HepG2 (cell line): ENCODE results near the gene CALCA. TPM values are rescaled to one million over a fixed set of nuclear protein-coding genes. Genes with fewer than 3 reads are reported as not detected.

ENCODE experiments used
- ATAC-seq: fragments of 200-7000 bp; cut with Tn5 transposase; 3 replicates; pipeline ENCODE4 v1.9.1; 2020; ENCODE audit warnings: mild to moderate bottlenecking, moderate library complexity
- Bru-seq: library from RNA; stranded (reverse); fragments of 400-500 nt; gene quantifications from one replicate; lab custom pipeline; 2021; lab: Mats Ljungman, UMichigan
- BruChase-seq, 2 experiments: library from RNA; stranded (reverse); fragments of 400-500 nt; gene quantifications; one replicate each; lab custom pipeline; 2021; lab: Mats Ljungman, UMichigan
- BruUV-seq: library from RNA; stranded (reverse); fragments of 400-500 nt; replicated peaks from 2 replicates; lab custom pipeline; 2021; lab: Mats Ljungman, UMichigan
- CTCF ChIA-PET: fragments of 300-600 bp; formaldehyde crosslinking; extraction: SDS; loops from one replicate; lab custom pipeline; 2021; ENCODE audit warnings: low total read pairs, inconsistent platforms, low intra/inter-chr PET ratio; lab: Yijun Ruan, JAX
- POLR2A ChIA-PET: fragments of 350-600 bp; sonication (Branson Sonifier 250); formaldehyde crosslinking; loops from one replicate; lab custom pipeline; 2020; ENCODE audit warnings: antibody characterized with exemption, inconsistent platforms; lab: Yijun Ruan, JAX
- DNase-seq: peaks from one replicate; pipeline ENCODE4 v3.0.0-alpha.2; 2015; ENCODE audit warnings: low spot score
- FAIRE-seq: peaks from 3 replicates; lab custom pipeline; 2011; peaks lifted over from hg19 to GRCh38; lab: Jason Lieb, UNC
- H2AFZ ChIP-seq: one replicate; pipeline ENCODE4 v1.6.1; 2011; ENCODE audit warnings: low read length, inconsistent platforms
- H3K27ac ChIP-seq: fragments of 300-600 bp; 3 replicates; pipeline ENCODE4 v1.8.0; 2011; ENCODE audit warnings: mixed run types, mild to moderate bottlenecking, mixed read lengths, low read length, inconsistent platforms; ENCODE audit not compliant: insufficient read depth; ENCODE audit errors: extremely low read length
- H3K27me3 ChIP-seq, 2 experiments: fragments of 200-600 bp in 1 of 2; 2 replicates in 1 of 2; 3 replicates in 1 of 2; pipeline versions ENCODE4 v1.6.0 to v1.8.0; 2011; ENCODE audit warnings: low read length in 2 of 2, mild to moderate bottlenecking in 2 of 2, moderate library complexity in 2 of 2, inconsistent platforms in 1 of 2; ENCODE audit not compliant: insufficient read depth in 2 of 2, control insufficient read depth in 1 of 2
- H3K36me3 ChIP-seq, 2 experiments: fragments of 200-600 bp in 1 of 2; replicated peaks in 1 of 2; 2 replicates in 1 of 2; 3 replicates in 1 of 2; pipeline versions ENCODE4 v1.5.1 to v1.8.0; 2011; ENCODE audit warnings: low read length in 2 of 2, inconsistent platforms in 1 of 2; ENCODE audit not compliant: insufficient read depth in 2 of 2, control insufficient read depth in 1 of 2
- H3K4me1 ChIP-seq: 2 replicates; pipeline ENCODE4 v1.5.1; 2012; ENCODE audit warnings: low read length, inconsistent platforms; ENCODE audit not compliant: insufficient read depth
- H3K4me2 ChIP-seq: 2 replicates; pipeline ENCODE4 v1.6.0; 2011; ENCODE audit warnings: low read depth, low read length, inconsistent platforms
- H3K4me3 ChIP-seq, 3 experiments: fragments of 200-600 bp in 1 of 3; sonication (generic), shearing (Covaris generic) in 1 of 3; replicated peaks in 1 of 3; 2 replicates each; pipeline ENCODE4 v1.5.1; 2011 to 2016; ENCODE audit warnings: low read length in 3 of 3, inconsistent platforms in 2 of 3, low read depth in 2 of 3, mild to moderate bottlenecking in 2 of 3, control low read depth in 1 of 3, mixed read lengths in 1 of 3; ENCODE audit not compliant: insufficient read depth in 1 of 3
- H3K79me2 ChIP-seq: one replicate; pipeline ENCODE4 v1.6.1; 2011; ENCODE audit warnings: low read length, inconsistent platforms; ENCODE audit not compliant: insufficient read depth
- H3K9ac ChIP-seq: 2 replicates; pipeline ENCODE4 v1.6.0; 2011; ENCODE audit warnings: mild to moderate bottlenecking, low read depth, low read length, inconsistent platforms; ENCODE audit not compliant: insufficient read depth
- H3K9me3 ChIP-seq: 2 replicates; pipeline ENCODE4 v1.5.1; 2012; ENCODE audit warnings: mild to moderate bottlenecking, low read length
- H4K20me1 ChIP-seq: 2 replicates; pipeline ENCODE4 v1.6.0; 2011; ENCODE audit warnings: inconsistent platforms, mild to moderate bottlenecking, low read length, moderate library complexity; ENCODE audit not compliant: insufficient read depth
- PAWR ChIP-seq: sonication (generic); formaldehyde crosslinking; IDR thresholded peaks from 2 replicates; pipeline ENCODE4 v1.4.0; 2020; ENCODE audit warnings: missing genetic modification reagents, mild to moderate bottlenecking, borderline replicate concordance
- XBP1 ChIP-seq: sonication (generic); formaldehyde crosslinking; IDR thresholded peaks from 2 replicates; pipeline ENCODE4 v1.5.0; 2020; ENCODE audit warnings: missing genetic modification reagents
- ZNF580 ChIP-seq: IDR thresholded peaks from 2 replicates; pipeline ENCODE4 v1.6.1; 2016; ENCODE audit warnings: low read depth, borderline replicate concordance
- WGBS: methylation state at CpG from one replicate; pipeline ENCODE4 v1.1.6; 2017; ENCODE audit warnings: low lambda C conversion rate; 5-methylcytosine and 5-hydroxymethylcytosine counted together
- in situ Hi-C: cut with HindIII; loops from 2 replicates; pipeline ENCODE4 v1.10.0; 2017; ENCODE audit warnings: low pct_unique_long_range_greater_than_20kb; ENCODE audit not compliant: extremely low pct_ligation_motif_present
- intact Hi-C: fragments of 100-400 bp; cut with micrococcal nuclease; formaldehyde crosslinking; loops from one replicate; pipeline ENCODE4 v1.10.0; 2022; ENCODE audit not compliant: unreplicated experiment
- long read RNA-seq, 2 experiments: library from RNA in 1 of 2; library from polyadenylated mRNA in 1 of 2; stranded (forward) in 1 of 2; unstranded in 1 of 2; transcript quantifications; one replicate each; pipeline ENCODE4 v2.0.0, GENCODE V29; 2019 to 2022
- polyA minus RNA-seq, 3 experiments: library from RNA; depleted of rRNA, polyadenylated mRNA; stranded (reverse); fragments of >200 nt; gene quantifications; 2 replicates each; pipeline ENCODE4 v1.2.3, GENCODE V29; 2011; ENCODE audit warnings: low replicate concordance in 1 of 3
- polyA plus RNA-seq, 8 experiments: library from polyadenylated mRNA; depleted of rRNA in 3 of 8; stranded (reverse) in 7 of 8; unstranded in 1 of 8; fragments of >200 nt; fragmentation: Illumina TruSeq in 4 of 8; extraction: Trizol in 4 of 8; gene quantifications; 2 replicates each; pipeline versions ENCODE4 v1.2.1 to v1.2.3, GENCODE V29; 2011 to 2016; ENCODE audit warnings: low read depth in 4 of 8, missing spikeins in 1 of 8, mixed read lengths in 1 of 8; ENCODE audit not compliant: insufficient read depth in 1 of 8
- total RNA-seq, 5 experiments: library from RNA; depleted of rRNA; stranded (reverse); fragments of >200 nt; fragmentation: Illumina TruSeq; extraction: Trizol; gene quantifications; 2 replicates each; pipeline ENCODE4 v1.2.3, GENCODE V29; 2016; ENCODE audit warnings: low read depth in 1 of 5

Gene CALCA
- total RNA-seq (2016; rRNA removed; fragmentation: Illumina TruSeq; extraction: Trizol) (not detected in 2 replicates), polyA plus RNA-seq (2011; rRNA removed) (not detected in 2 replicates), polyA minus RNA-seq (2011; rRNA and poly(A)+ RNA removed; ENCODE audit: low replicate concordance) (not detected in 2 replicates), Bru-seq, nascent RNA (not detected), BruChase-seq, experiment 1, labeled RNA remaining after a 6-hour chase (not detected), BruChase-seq, experiment 2, labeled RNA remaining after a 2-hour chase (not detected)
- total RNA-seq (2016; cell fraction: cytosol; rRNA removed; fragmentation: Illumina TruSeq; extraction: Trizol; ENCODE audit: low read depth): not detected in 2 replicates
- total RNA-seq (2016; cell fraction: insoluble cytoplasmic fraction; rRNA removed; fragmentation: Illumina TruSeq; extraction: Trizol): not detected in 2 replicates
- total RNA-seq (2016; cell fraction: membrane; rRNA removed; fragmentation: Illumina TruSeq; extraction: Trizol): not detected in 2 replicates
- not detected in 2 replicates for total RNA-seq (2016; cell fraction: nucleus; rRNA removed; fragmentation: Illumina TruSeq; extraction: Trizol)
- not detected in 2 replicates for polyA plus RNA-seq (2011; cell fraction: cytosol; rRNA removed)
- polyA plus RNA-seq (2011; cell fraction: nucleus; rRNA removed): not detected in 2 replicates
- polyA plus RNA-seq (2012): not detected in 2 replicates
- polyA plus RNA-seq (2016; cell fraction: cytosol; fragmentation: Illumina TruSeq; extraction: Trizol; ENCODE audit: low read depth): not detected in 2 replicates
- polyA plus RNA-seq (2016; cell fraction: insoluble cytoplasmic fraction; fragmentation: Illumina TruSeq; extraction: Trizol; ENCODE audit: low read depth): not detected in 2 replicates
- not detected in 2 replicates for polyA plus RNA-seq (2016; cell fraction: membrane; fragmentation: Illumina TruSeq; extraction: Trizol; ENCODE audit: low read depth)
- polyA plus RNA-seq (2016; cell fraction: nucleus; fragmentation: Illumina TruSeq; extraction: Trizol; ENCODE audit: insufficient read depth, low read depth): not detected in 2 replicates
- polyA minus RNA-seq (2011; cell fraction: cytosol; rRNA and poly(A)+ RNA removed): not detected in 2 replicates
- polyA minus RNA-seq (2011; cell fraction: nucleus; rRNA and poly(A)+ RNA removed): not detected in 2 replicates
- long read RNA-seq, experiment 1: 0 reads
- long read RNA-seq, experiment 2: 0 reads

GRCh38 chr11:14971865-14972580 is at the start of gene CALCA:
CALCA (minus strand) TSS chr11:14972351; CDS start chr11:14971192, 1,159 bp downstream.
- in situ Hi-C loops: no loop called here
- Histone ChIP-seq H3K9me3 (no peaks in the 10 kb centered on the region), H3K27me3 (peaks cover 2 to 41% of the 10 kb centered on the region in 2 experiments; a peak in 4 of 5 replicates), H3K4me3 (no peak within 1 kb of the TSS), H3K4me1 (no peaks in the 10 kb centered on the region), H3K9ac (no peak within 1 kb of the TSS), H3K4me2 (no peak within 1 kb of the TSS), H3K27ac (no peak within 1 kb of the TSS), H3K79me2 (no peaks in the 10 kb centered on the region), H3K36me3 (no peaks in the 10 kb centered on the region), H2AFZ (no peak within 1 kb of the TSS), H4K20me1 (no peaks in the 10 kb centered on the region)
- 50% methylated on average over 28 of the region's 40 CpGs for WGBS
- no peak for FAIRE-seq
- no peak for TF ChIP-seq ZNF580 (CRISPR knock-in tag)
- TF ChIP-seq XBP1 (CRISPR knock-in tag): no peak
- TF ChIP-seq PAWR (CRISPR knock-in tag): no peak
- no peak for DNase-seq
- CTCF ChIA-PET: no interaction called here
- no TSS peak for BruUV-seq
- intact Hi-C loops: no loop called here
- no peak for ATAC-seq
- POLR2A ChIA-PET: no interaction called here
